Measurements from ENCODE around the gene GPR35.

The GPR35 gene

DNA sequence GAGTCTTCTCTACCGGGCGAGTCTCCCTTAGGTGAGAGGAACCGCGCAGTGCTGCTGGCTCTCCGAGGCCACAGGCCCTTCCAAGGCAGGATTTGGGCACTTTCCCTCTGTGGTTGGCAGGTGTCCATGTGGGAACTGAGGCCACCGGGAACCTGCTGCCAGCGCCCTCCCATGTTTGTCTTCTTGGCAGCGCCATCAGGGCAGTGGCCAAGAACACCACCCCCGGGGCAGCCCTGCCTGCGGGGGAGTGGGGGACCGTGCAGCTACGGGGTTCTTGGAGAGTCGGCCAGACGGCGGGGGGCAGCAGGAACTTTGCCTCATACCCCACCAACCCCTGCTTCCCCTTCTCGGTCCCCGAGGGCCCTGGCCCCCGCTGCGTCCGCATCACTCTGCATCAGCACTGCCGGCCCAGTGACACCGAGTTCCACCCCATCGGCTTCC lies 28.8 kb upstream of the GPR35 start:
- TF ChIP-seq TAF1 (IDR thresholded peaks at IDR 0.05; ENCODE audit: borderline replicate concordance, insufficient read depth, low read length) (no peak), POLR2AphosphoS5 (IDR thresholded peaks at IDR 0.05; ENCODE audit: low read depth, low read length) (no peak), FOXP2 (optimal IDR thresholded peaks at IDR 0.05; ENCODE audit: borderline replicate concordance, extremely low read depth, extremely low read length, insufficient read depth) (no peak), SIN3A (IDR thresholded peaks at IDR 0.05; ENCODE audit: borderline replicate concordance, insufficient read depth, low read length) (no peak)
- TF ChIP-seq, protein P1, sequence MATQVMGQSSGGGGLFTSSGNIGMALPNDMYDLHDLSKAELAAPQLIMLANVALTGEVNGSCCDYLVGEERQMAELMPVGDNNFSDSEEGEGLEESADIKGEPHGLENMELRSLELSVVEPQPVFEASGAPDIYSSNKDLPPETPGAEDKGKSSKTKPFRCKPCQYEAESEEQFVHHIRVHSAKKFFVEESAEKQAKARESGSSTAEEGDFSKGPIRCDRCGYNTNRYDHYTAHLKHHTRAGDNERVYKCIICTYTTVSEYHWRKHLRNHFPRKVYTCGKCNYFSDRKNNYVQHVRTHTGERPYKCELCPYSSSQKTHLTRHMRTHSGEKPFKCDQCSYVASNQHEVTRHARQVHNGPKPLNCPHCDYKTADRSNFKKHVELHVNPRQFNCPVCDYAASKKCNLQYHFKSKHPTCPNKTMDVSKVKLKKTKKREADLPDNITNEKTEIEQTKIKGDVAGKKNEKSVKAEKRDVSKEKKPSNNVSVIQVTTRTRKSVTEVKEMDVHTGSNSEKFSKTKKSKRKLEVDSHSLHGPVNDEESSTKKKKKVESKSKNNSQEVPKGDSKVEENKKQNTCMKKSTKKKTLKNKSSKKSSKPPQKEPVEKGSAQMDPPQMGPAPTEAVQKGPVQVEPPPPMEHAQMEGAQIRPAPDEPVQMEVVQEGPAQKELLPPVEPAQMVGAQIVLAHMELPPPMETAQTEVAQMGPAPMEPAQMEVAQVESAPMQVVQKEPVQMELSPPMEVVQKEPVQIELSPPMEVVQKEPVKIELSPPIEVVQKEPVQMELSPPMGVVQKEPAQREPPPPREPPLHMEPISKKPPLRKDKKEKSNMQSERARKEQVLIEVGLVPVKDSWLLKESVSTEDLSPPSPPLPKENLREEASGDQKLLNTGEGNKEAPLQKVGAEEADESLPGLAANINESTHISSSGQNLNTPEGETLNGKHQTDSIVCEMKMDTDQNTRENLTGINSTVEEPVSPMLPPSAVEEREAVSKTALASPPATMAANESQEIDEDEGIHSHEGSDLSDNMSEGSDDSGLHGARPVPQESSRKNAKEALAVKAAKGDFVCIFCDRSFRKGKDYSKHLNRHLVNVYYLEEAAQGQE (IDR thresholded peaks at IDR 0.05; ENCODE audit: insufficient read depth in 1 of 2, low read depth in 2 of 2, low read length in 2 of 2) = no peak

DNA sequence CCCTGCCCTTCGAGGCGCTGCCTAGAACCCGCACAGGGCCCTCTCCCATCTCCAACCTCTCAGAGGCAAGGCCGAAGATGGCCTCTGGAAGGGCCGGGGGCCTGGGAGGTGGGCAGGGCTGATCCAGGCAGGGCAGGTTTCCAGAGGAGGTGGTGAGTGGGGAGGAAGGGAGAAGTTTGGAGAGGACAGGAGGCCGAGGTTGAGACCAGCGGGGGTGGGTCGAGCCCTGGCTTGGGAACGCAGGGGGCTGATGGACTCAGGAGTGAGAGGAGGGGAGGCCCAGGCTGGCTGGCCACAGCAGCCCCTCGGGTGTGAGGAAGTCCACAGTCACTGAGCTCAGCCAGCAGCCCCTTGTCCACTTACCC lies 28.2 kb upstream of the GPR35 start:
- TF ChIP-seq FOXP2 (optimal IDR thresholded peaks at IDR 0.05; ENCODE audit: borderline replicate concordance, extremely low read depth, extremely low read length, insufficient read depth) (no peak), TAF1 (IDR thresholded peaks at IDR 0.05; ENCODE audit: borderline replicate concordance, insufficient read depth, low read length) (no peak), SIN3A (IDR thresholded peaks at IDR 0.05; ENCODE audit: borderline replicate concordance, insufficient read depth, low read length) (no peak), POLR2AphosphoS5 (IDR thresholded peaks at IDR 0.05; ENCODE audit: low read depth, low read length) (no peak)
- TF ChIP-seq, protein P1 (IDR thresholded peaks at IDR 0.05; ENCODE audit: insufficient read depth in 1 of 2, low read depth in 2 of 2, low read length in 2 of 2) = no peak

DNA sequence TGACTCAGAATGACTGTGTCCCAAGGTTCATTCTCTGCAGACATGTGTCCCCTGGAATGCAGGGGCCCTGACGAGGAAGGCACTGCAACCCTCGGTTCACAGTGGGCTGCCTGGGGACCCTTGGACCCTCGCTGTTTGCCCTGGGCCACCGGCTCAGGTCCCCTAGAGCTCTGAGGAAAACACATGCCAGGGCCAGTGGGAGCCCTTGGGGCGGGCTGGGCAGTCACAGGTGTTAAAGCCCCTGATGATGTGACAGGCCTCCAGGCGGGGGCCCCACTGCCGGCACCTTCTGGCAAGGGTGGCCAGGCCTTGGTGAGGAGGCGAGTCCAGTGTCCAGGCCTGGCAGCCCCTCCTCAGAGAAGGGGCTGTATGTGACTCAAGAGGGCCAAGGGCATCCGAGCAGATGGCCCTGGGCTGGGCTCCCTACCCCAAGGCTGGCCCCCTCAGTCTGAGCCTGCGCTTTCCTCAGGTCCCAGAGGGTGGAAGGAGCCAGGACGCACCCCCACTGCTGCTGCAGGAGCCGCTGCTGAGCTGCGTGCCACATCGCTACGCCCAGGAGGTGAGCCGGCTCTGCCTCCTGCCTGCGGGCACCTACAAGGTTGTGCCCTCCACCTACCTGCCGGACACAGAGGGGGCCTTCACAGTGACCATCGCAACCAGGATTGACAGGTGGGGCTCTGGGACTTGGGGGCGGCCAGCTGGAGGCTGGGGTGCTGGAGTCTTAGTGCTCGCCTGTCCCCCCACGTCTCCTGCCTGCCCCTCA lies 27.7 kb upstream of the GPR35 start:
- TF ChIP-seq SIN3A (IDR thresholded peaks at IDR 0.05; ENCODE audit: borderline replicate concordance, insufficient read depth, low read length) (no peak), POLR2AphosphoS5 (IDR thresholded peaks at IDR 0.05; ENCODE audit: low read depth, low read length) (no peak), TAF1 (IDR thresholded peaks at IDR 0.05; ENCODE audit: borderline replicate concordance, insufficient read depth, low read length) (no peak), FOXP2 (optimal IDR thresholded peaks at IDR 0.05; ENCODE audit: borderline replicate concordance, extremely low read depth, extremely low read length, insufficient read depth) (no peak)
- TF ChIP-seq, protein P1 (IDR thresholded peaks at IDR 0.05; ENCODE audit: insufficient read depth in 1 of 2, low read depth in 2 of 2, low read length in 2 of 2) = no peak

DNA sequence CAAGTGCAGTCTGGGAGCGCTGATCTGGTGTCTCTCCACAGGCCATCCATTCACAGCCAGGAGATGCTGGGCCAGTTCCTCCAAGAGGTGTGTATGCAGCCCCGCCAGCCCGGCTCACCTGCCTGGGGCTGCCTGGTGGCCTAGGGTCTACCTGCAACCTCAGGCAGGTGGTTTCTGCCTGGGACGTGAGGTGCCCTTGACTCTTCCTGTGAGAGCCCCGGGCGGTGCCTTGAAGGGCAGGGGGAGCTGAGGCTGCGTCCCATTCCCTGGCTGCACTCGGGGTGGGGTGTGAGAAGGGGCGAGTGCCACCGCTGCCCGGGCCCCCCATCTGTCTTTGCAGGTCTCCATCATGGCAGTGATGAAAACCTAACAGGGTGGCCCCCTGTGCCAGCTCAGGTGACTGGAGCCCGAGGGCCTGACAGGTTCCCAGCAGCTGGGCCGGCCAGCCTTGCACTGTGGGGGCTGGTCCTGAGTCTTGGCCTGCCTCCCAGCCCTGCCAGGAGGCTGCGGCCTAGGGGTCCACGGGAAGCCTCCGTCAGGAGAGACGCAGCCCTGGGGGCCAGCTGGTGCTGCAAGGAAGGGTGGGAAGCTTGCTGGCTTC lies 26.9 kb upstream of the GPR35 start:
- TF ChIP-seq FOXP2 (optimal IDR thresholded peaks at IDR 0.05; ENCODE audit: borderline replicate concordance, extremely low read depth, extremely low read length, insufficient read depth) (no peak), SIN3A (IDR thresholded peaks at IDR 0.05; ENCODE audit: borderline replicate concordance, insufficient read depth, low read length) (no peak), POLR2AphosphoS5 (IDR thresholded peaks at IDR 0.05; ENCODE audit: low read depth, low read length) (no peak), TAF1 (IDR thresholded peaks at IDR 0.05; ENCODE audit: borderline replicate concordance, insufficient read depth, low read length) (no peak)
- TF ChIP-seq, protein P1 (IDR thresholded peaks at IDR 0.05; ENCODE audit: insufficient read depth in 1 of 2, low read depth in 2 of 2, low read length in 2 of 2) = no peak

Measured in PFSK-1 (cell line).